ENCODE data around the gene CCNC. TPM values are rescaled to one million over a fixed set of nuclear protein-coding genes. Genes with fewer than 3 reads are reported as not detected.

The CCNC gene, protein sequence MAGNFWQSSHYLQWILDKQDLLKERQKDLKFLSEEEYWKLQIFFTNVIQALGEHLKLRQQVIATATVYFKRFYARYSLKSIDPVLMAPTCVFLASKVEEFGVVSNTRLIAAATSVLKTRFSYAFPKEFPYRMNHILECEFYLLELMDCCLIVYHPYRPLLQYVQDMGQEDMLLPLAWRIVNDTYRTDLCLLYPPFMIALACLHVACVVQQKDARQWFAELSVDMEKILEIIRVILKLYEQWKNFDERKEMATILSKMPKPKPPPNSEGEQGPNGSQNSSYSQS
- polyA plus RNA-seq, result 144 and 148 TPM in 2 replicates

DNA sequence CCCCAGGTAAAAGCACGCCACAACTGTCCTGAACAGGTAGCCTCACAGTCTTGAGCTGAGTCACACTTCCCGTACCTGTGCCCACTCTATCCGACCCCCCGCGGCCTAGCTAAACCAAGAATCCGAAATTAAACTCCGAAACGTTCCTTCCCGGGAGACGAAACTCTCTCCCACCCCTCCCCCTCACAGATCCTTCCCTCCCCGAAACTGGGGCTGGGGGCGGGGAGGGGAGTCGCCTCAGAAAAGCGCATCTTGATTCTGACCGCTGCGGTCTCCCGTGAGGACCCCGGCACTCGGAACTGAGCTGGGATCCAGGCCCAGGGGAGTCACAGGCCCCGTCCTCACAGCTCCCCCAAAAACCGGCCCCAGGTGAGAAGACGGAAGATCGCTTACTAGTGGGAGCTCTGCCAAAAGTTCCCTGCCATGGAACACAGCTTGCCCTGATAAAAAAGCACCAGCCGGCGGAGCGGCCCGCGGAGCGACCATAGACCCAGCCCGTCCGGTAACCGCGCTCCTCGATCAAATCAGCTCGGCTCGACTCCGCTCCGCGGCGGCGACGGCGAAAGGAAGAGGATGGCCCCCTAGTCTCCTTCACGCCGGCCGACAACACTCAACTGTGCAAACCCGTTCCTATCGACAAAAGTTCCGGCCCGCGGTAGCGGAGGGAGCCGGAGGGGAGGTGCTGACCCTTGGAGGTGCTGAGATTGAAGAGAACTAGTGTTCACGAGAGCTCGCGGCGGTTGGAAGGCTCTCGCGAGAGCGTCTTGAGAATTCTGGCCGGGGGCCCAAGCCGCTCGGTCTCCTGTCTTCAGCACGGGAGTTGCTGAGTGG, at the start of gene CCNC:
TSS of gene CCNC (minus strand) at position 558 of the 831 bp plus-strand sequence. CDS start at position 425, 133 bp downstream.

DNA sequence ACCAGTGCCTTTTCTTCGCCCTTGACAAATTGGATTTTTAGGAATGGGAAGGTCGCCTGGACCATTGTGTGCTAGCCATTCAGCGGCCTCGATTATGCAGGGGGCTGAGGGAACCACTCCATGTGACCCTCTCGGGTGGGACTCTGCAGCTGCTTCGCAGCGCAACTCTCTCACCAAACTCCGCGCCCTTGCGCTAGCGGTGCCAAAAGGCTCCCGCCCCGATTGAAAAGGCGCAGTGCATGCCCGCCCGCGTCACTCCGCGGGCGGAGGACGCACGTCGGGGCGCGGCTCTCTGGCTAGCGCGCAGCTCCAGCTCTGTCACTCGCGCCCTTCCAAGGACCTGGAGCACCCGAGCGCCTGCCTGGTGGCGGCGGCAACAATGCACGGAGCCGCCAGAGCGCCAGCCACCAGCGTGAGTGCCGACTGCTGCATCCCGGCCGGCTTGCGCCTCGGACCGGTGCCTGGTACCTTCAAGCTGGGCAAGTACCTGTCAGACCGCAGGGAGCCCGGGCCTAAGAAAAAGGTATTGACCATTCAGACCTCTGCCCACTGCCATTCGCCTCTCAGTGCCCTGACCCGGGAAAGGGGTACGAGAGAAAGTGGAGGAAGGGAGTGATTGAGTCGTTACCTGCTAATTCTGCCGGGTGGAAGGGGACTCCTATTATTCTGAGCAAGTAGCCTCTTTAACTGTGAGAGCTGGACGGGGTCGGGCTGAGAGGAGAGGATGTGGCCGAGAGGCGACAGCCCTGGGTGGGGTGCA, 38.4 kb upstream of the CCNC start, which contains the start of gene PRDM13:
TSS of gene PRDM13 (plus strand) at position 178 of the 760 bp plus-strand sequence. CDS start at position 380, 202 bp downstream.

Other genes starting within 250 kb of the CCNC start
- 33.6 and 36.1 TPM in 2 replicates for gene FAXC, start 219.0 kb downstream of the CCNC start, polyA plus RNA-seq
- 48.5 and 65.9 TPM in 2 replicates for gene COQ3, start 174.5 kb downstream of the CCNC start, polyA plus RNA-seq
- 121 and 126 TPM in 2 replicates for gene PNISR, start 143.4 kb downstream of the CCNC start, polyA plus RNA-seq
- gene USP45, start 53.2 kb downstream of the CCNC start, polyA plus RNA-seq, result 17.6 and 26.4 TPM in 2 replicates
- gene PRDM13, start 38.2 kb upstream of the CCNC start, polyA plus RNA-seq, result not detected in 2 replicates

All from Purkinje cell (primary cell).